Right lobe of liver (tissue), 6 donors: ENCODE measurements around the gene DNM3. TPM values are rescaled to one million over a fixed set of nuclear protein-coding genes. Genes with fewer than 3 reads are reported as not detected.

Source experiments
- ATAC-seq, 4 donors: fragments of 200-7000 bp; cut with Tn5 transposase; one replicate each; pipeline ENCODE4 v1.9.1; 2020; ENCODE audit warnings: mild to moderate bottlenecking in 4 of 4, moderate library complexity in 4 of 4
- DNase-seq, 3 donors: peaks; one replicate each; pipeline ENCODE4 v3.0.0-alpha.2; 2020
- H3K27ac ChIP-seq, 3 donors: fragments of 200-600 bp; one replicate each; pipeline ENCODE4 v1.8.0; 2022
- H3K27me3 ChIP-seq, 2 donors: fragments of 200-600 bp; one replicate each; pipeline ENCODE4 v1.8.0; 2022
- H3K36me3 ChIP-seq, 4 donors: fragments of 200-600 bp; sonication (generic) in 1 of 4; one replicate each; pipeline versions ENCODE4 v1.5.1 to v1.8.0; 2017 to 2022; ENCODE audit warnings: control low read depth in 1 of 4
- H3K4me1 ChIP-seq, 4 donors: fragments of 200-600 bp; sonication (generic) in 1 of 4; one replicate each; pipeline versions ENCODE4 v1.5.1 to v1.8.0; 2017 to 2022; ENCODE audit warnings: control low read depth in 1 of 4
- H3K4me3 ChIP-seq, 3 donors: fragments of 200-600 bp; one replicate each; pipeline ENCODE4 v1.8.0; 2022
- H3K9me3 ChIP-seq, 4 donors: fragments of 200-600 bp; sonication (generic) in 1 of 4; one replicate each; pipeline versions ENCODE4 v1.5.1 to v1.8.0; 2017 to 2022; ENCODE audit warnings: control low read depth in 1 of 4
- CTCF ChIP-seq, 4 donors: fragments of 200-600 bp in 3 of 4; fragments of 450-650 bp in 1 of 4; IDR thresholded peaks; one replicate each; pipeline versions ENCODE4 v1.5.1 to v1.8.0; 2016 to 2022; ENCODE audit warnings: antibody characterized with exemption in 4 of 4, mild to moderate bottlenecking in 2 of 4
- POLR2A ChIP-seq: fragments of 450-650 bp; IDR thresholded peaks from one replicate; pipeline ENCODE4 v1.6.1; 2017; ENCODE audit warnings: antibody characterized with exemption, mild to moderate bottlenecking
- WGBS: methylation state at CpG from one replicate; pipeline ENCODE4 v1.1.6; 2018; ENCODE audit warnings: low coverage, low lambda C conversion rate; ENCODE audit not compliant: insufficient coverage; ENCODE audit errors: missing lambda C conversion rate; 5-methylcytosine and 5-hydroxymethylcytosine counted together
- intact Hi-C, 2 donors: fragments of 100-400 bp; cut with DNase I; formaldehyde crosslinking; loops; one replicate each; pipeline versions ENCODE4 v1.11.2 to v1.14.1; 2022
- total RNA-seq, 6 experiments: library from RNA; depleted of rRNA in 2 of 6; stranded (reverse); fragments of >200 nt in 2 of 6; fragmentation: NEBNext Ultra II Directional in 3 of 6; extraction: Animal tissue kit (Norgen Biotek cat#: 25700) in 3 of 6; gene quantifications; one replicate each; pipeline versions ENCODE4 v1.1.0 to v1.2.4, GENCODE V29; 2016 to 2023
- donor health status: DM: no; HTN: yes; CAD: no.
- donor health status: DM: no; HTN: no; CAD: no.
- donor health status: DM: no; HTN: no; CAD: no.
- donor health status: DM: no; HTN: yes; CAD: no.
- donor health status: DM: no; HTN: yes; CAD: no.

Gene DNM3
- total RNA-seq, 6 experiments from 2014 or later: 0.29 to 0.92 (median 0.43) TPM

GRCh38 chr1:172208635-172209034 is 367.3 kb downstream of the DNM3 start:
- TF ChIP-seq CTCF (IDR thresholded peaks at IDR 0.05) (no peak), POLR2A (no peak)
- H3K4me1 ChIP-seq: no peaks in the 10 kb centered on the region
- ATAC-seq: no peak
- WGBS: 76% methylated on average over 4 of the region's 4 CpGs
- H3K27ac ChIP-seq: no peak overlapping the region
- no peak overlapping the region for H3K4me3 ChIP-seq
- intact Hi-C loops: no loop called here
- no peak for DNase-seq
- H3K27me3 ChIP-seq: no peaks in the 10 kb centered on the region
- H3K36me3 ChIP-seq: no peaks in the 10 kb centered on the region
- no peaks in the 10 kb centered on the region for H3K9me3 ChIP-seq

GRCh38 chr1:172211221-172211620 is 369.9 kb downstream of the DNM3 start:
- H3K4me3 ChIP-seq: no peak overlapping the region
- H3K27ac ChIP-seq: no peak overlapping the region
- no peak for DNase-seq
- no peaks in the 10 kb centered on the region for H3K4me1 ChIP-seq
- TF ChIP-seq CTCF (IDR thresholded peaks at IDR 0.05) (no peak), POLR2A (no peak)
- no peaks in the 10 kb centered on the region for H3K27me3 ChIP-seq
- H3K36me3 ChIP-seq: no peaks in the 10 kb centered on the region
- no peak for ATAC-seq
- WGBS: 83% methylated on average over 5 of the region's 5 CpGs
- intact Hi-C loops: no loop called here
- H3K9me3 ChIP-seq: no peaks in the 10 kb centered on the region

- no peak for ATAC-seq
- intact Hi-C loops: no loop called here
- H3K27me3 ChIP-seq: no peaks in the 10 kb centered on the region
- no peaks in the 10 kb centered on the region for H3K9me3 ChIP-seq
- no peak for DNase-seq
- TF ChIP-seq CTCF (IDR thresholded peaks at IDR 0.05): no peak
- no peak for TF ChIP-seq POLR2A
- H3K4me1 ChIP-seq: no peaks in the 10 kb centered on the region
- no peaks in the 10 kb centered on the region for H3K36me3 ChIP-seq
- 53% methylated on average over 3 of the region's 3 CpGs for WGBS
- no peak overlapping the region for H3K27ac ChIP-seq
- H3K4me3 ChIP-seq: no peak overlapping the region
Observed at GRCh38 chr1:172212124-172212523, 370.8 kb downstream of the DNM3 start.

- Histone ChIP-seq H3K27me3 (no peaks in the 10 kb centered on the region), H3K27ac (no peak overlapping the region), H3K36me3 (no peaks in the 10 kb centered on the region), H3K9me3 (no peaks in the 10 kb centered on the region), H3K4me3 (no peak overlapping the region), H3K4me1 (no peaks in the 10 kb centered on the region)
- ATAC-seq (no peak), DNase-seq (no peak)
- TF ChIP-seq POLR2A: no peak
- no peak for TF ChIP-seq CTCF (IDR thresholded peaks at IDR 0.05)
- 74% methylated on average over 3 of the region's 3 CpGs for WGBS
- intact Hi-C loops: no loop called here
Observed at GRCh38 chr1:172215006-172215405, 373.7 kb downstream of the DNM3 start.

GRCh38 chr1:172219966-172220365 is 378.7 kb downstream of the DNM3 start:
- ATAC-seq (no peak), DNase-seq (no peak)
- Histone ChIP-seq H3K27ac (no peak overlapping the region), H3K27me3 (no peaks in the 10 kb centered on the region), H3K36me3 (no peaks in the 10 kb centered on the region), H3K4me3 (no peak overlapping the region), H3K4me1 (no peaks in the 10 kb centered on the region), H3K9me3 (no peaks in the 10 kb centered on the region)
- no peak for TF ChIP-seq CTCF (IDR thresholded peaks at IDR 0.05)
- no peak for TF ChIP-seq POLR2A
- intact Hi-C loops: no loop called here
- 31% methylated on average over 1 of the region's 1 CpG for WGBS
